ENCODE measurements around the gene HSP90AA1. TPM values are rescaled to one million over a fixed set of nuclear protein-coding genes. Genes with fewer than 3 reads are reported as not detected.
A peak's percentile ranks its signal among the peaks of the same experiment; 100 is the strongest.
"Not testable (repeated sequence)": the region's sequence is repeated elsewhere in the genome, so short reads cannot be mapped to it uniquely, and the experiment has no call there.

The HSP90AA1 gene
- total RNA-seq, result 487 TPM
- 251 TPM for polyA plus RNA-seq
- long read RNA-seq, donor 1, partial matches to known transcripts, result 73 of 81 reads
- long read RNA-seq, donor 1, other reads (novel, unspliced or antisense), result 0 of 81 reads
- long read RNA-seq, donor 2, result 0 reads
- long read RNA-seq, donor 3, transcript HSP90AA1-201 (11 exons, 3,379 nt), result minor isoform, 30 of 1,185 reads
- long read RNA-seq, donor 3, transcript HSP90AA1-205 (2 exons, 429 nt), result major isoform, 39 of 1,185 reads
- long read RNA-seq, donor 3, partial matches to known transcripts, result 1,112 of 1,185 reads
- long read RNA-seq, donor 3, other reads (novel, unspliced or antisense), result 0 of 1,185 reads
- long read RNA-seq, donor 4, transcript HSP90AA1-201 (11 exons, 3,379 nt), result minor isoform, 12 of 578 reads
- long read RNA-seq, donor 4, transcript HSP90AA1-205 (2 exons, 429 nt), result major isoform, 30 of 578 reads
- long read RNA-seq, donor 4, partial matches to known transcripts, result 532 of 578 reads
- long read RNA-seq, donor 4, other reads (novel, unspliced or antisense), result 0 of 578 reads
- long read RNA-seq, donor 5, transcript HSP90AA1-205 (2 exons, 429 nt), result major isoform, 63 of 1,710 reads
- long read RNA-seq, donor 5, transcript HSP90AA1-206 (2 exons, 552 nt), result minor isoform, 8 of 1,710 reads
- long read RNA-seq, donor 5, transcript HSP90AA1-201 (11 exons, 3,379 nt), result minor isoform, 26 of 1,710 reads
- long read RNA-seq, donor 5, partial matches to known transcripts, result 1,610 of 1,710 reads
- long read RNA-seq, donor 5, other reads (novel, unspliced or antisense), result 0 of 1,710 reads
- long read RNA-seq, donor 6, transcript HSP90AA1-205 (2 exons, 429 nt), result minor isoform, 16 of 394 reads
- long read RNA-seq, donor 6, transcript HSP90AA1-206 (2 exons, 552 nt), result minor isoform, 6 of 394 reads
- long read RNA-seq, donor 6, transcript HSP90AA1-201 (11 exons, 3,379 nt), result major isoform, 65 of 394 reads
- long read RNA-seq, donor 6, partial matches to known transcripts, result 306 of 394 reads
- long read RNA-seq, donor 6, other reads (novel, unspliced or antisense), result 0 of 394 reads
- long read RNA-seq, donor 7, transcript HSP90AA1-201 (11 exons, 3,379 nt), result minor isoform, 60 of 3,025 reads
- long read RNA-seq, donor 7, transcript HSP90AA1-205 (2 exons, 429 nt), result major isoform, 114 of 3,025 reads
- long read RNA-seq, donor 7, transcript HSP90AA1-207 (2 exons, 694 nt), result minor isoform, 5 of 3,025 reads
- long read RNA-seq, donor 7, transcript HSP90AA1-206 (2 exons, 552 nt), result minor isoform, 17 of 3,025 reads
- long read RNA-seq, donor 7, partial matches to known transcripts, result 2,814 of 3,025 reads
- long read RNA-seq, donor 7, other reads (novel, unspliced or antisense), result 14 of 3,025 reads
- long read RNA-seq, donor 8, transcript HSP90AA1-201 (11 exons, 3,379 nt), result major isoform, 17 of 184 reads
- long read RNA-seq, donor 8, transcript HSP90AA1-205 (2 exons, 429 nt), result minor isoform, 5 of 184 reads
- long read RNA-seq, donor 8, partial matches to known transcripts, result 161 of 184 reads
- long read RNA-seq, donor 8, other reads (novel, unspliced or antisense), result 0 of 184 reads
- long read RNA-seq, donor 9, transcript HSP90AA1-201 (11 exons, 3,379 nt), result minor isoform, 8 of 471 reads
- long read RNA-seq, donor 9, transcript HSP90AA1-205 (2 exons, 429 nt), result major isoform, 32 of 471 reads
- long read RNA-seq, donor 9, partial matches to known transcripts, result 428 of 471 reads
- long read RNA-seq, donor 9, other reads (novel, unspliced or antisense), result 0 of 471 reads
- long read RNA-seq, donor 10, transcript HSP90AA1-206 (2 exons, 552 nt), result minor isoform, 6 of 2,984 reads
- long read RNA-seq, donor 10, transcript HSP90AA1-201 (11 exons, 3,379 nt), result minor isoform, 42 of 2,984 reads
- long read RNA-seq, donor 10, transcript HSP90AA1-205 (2 exons, 429 nt), result major isoform, 131 of 2,984 reads
- long read RNA-seq, donor 10, partial matches to known transcripts, result 2,797 of 2,984 reads
- long read RNA-seq, donor 10, other reads (novel, unspliced or antisense), result 6 of 2,984 reads

GRCh38 chr14:102086972-102087761, at the start of gene HSP90AA1:
Gene HSP90AA1, minus strand, starts transcription at chr14:102087044. Its CDS starts 666 bp downstream, at chr14:102086378.
- Histone ChIP-seq H3K36me3 (ENCODE audit: control insufficient read depth in 2 of 2, insufficient read depth in 2 of 2, low read length in 1 of 2) (peaks cover 27 to 38% of the 10 kb centered on the region in 2 donors), H3K4me1 (ENCODE audit: control insufficient read depth in 2 of 2, insufficient read depth in 2 of 2, low read length in 2 of 2) (peaks cover 12 to 32% of the 10 kb centered on the region in 2 donors), H3K27ac (ENCODE audit: low read depth in 1 of 2, low read length in 1 of 2) (peak within 1 kb of the TSS; percentile 98 to 100), H3K9me3 (ENCODE audit: control insufficient read depth in 2 of 2, insufficient read depth in 1 of 2, low read length in 1 of 2) (no peaks in the 10 kb centered on the region), H3K27me3 (ENCODE audit: control insufficient read depth in 2 of 2, insufficient read depth in 1 of 2, low read length in 1 of 2) (no peaks in the 10 kb centered on the region), H3K4me3 (ENCODE audit: low read length in 2 of 2) (peak within 1 kb of the TSS; percentile 84 to 98)
- DNase-seq (ENCODE audit: low read depth in 6 of 9, low spot score in 9 of 9), result peak in 8 of 9 donors; percentile 87 to 96 (median 93)
- under 1% methylated on average over 106 of the region's 106 CpGs for WGBS

GRCh38 chr14:102135456-102135855, 48.6 kb upstream of the HSP90AA1 start:
- not testable (repeated sequence) for H3K27me3 ChIP-seq (ENCODE audit: control insufficient read depth in 2 of 2, insufficient read depth in 1 of 2, low read length in 1 of 2); H3K4me1 ChIP-seq (ENCODE audit: control insufficient read depth in 2 of 2, insufficient read depth in 2 of 2, low read length in 2 of 2); H3K9me3 ChIP-seq (ENCODE audit: control insufficient read depth in 2 of 2, insufficient read depth in 1 of 2, low read length in 1 of 2); H3K27ac ChIP-seq (ENCODE audit: low read depth in 1 of 2, low read length in 1 of 2); H3K36me3 ChIP-seq (ENCODE audit: control insufficient read depth in 2 of 2, insufficient read depth in 2 of 2, low read length in 1 of 2); H3K4me3 ChIP-seq (ENCODE audit: low read length in 2 of 2); DNase-seq (ENCODE audit: low read depth in 6 of 9, low spot score in 9 of 9)
- 97% methylated on average over 30 of the region's 30 CpGs for WGBS

- not testable (repeated sequence) for H3K4me1 ChIP-seq (ENCODE audit: control insufficient read depth in 2 of 2, insufficient read depth in 2 of 2, low read length in 2 of 2); H3K4me3 ChIP-seq (ENCODE audit: low read length in 2 of 2); DNase-seq (ENCODE audit: low read depth in 6 of 9, low spot score in 9 of 9); H3K36me3 ChIP-seq (ENCODE audit: control insufficient read depth in 2 of 2, insufficient read depth in 2 of 2, low read length in 1 of 2); H3K9me3 ChIP-seq (ENCODE audit: control insufficient read depth in 2 of 2, insufficient read depth in 1 of 2, low read length in 1 of 2); H3K27me3 ChIP-seq (ENCODE audit: control insufficient read depth in 2 of 2, insufficient read depth in 1 of 2, low read length in 1 of 2); H3K27ac ChIP-seq (ENCODE audit: low read depth in 1 of 2, low read length in 1 of 2)
- 97% methylated on average over 10 of the region's 10 CpGs for WGBS
Observed at GRCh38 chr14:102134719-102135118, 47.9 kb upstream of the HSP90AA1 start.

- H3K27ac ChIP-seq (ENCODE audit: low read depth in 1 of 2, low read length in 1 of 2); H3K27me3 ChIP-seq (ENCODE audit: control insufficient read depth in 2 of 2, insufficient read depth in 1 of 2, low read length in 1 of 2); DNase-seq (ENCODE audit: low read depth in 6 of 9, low spot score in 9 of 9); H3K4me1 ChIP-seq (ENCODE audit: control insufficient read depth in 2 of 2, insufficient read depth in 2 of 2, low read length in 2 of 2); H3K4me3 ChIP-seq (ENCODE audit: low read length in 2 of 2); H3K36me3 ChIP-seq (ENCODE audit: control insufficient read depth in 2 of 2, insufficient read depth in 2 of 2, low read length in 1 of 2); H3K9me3 ChIP-seq (ENCODE audit: control insufficient read depth in 2 of 2, insufficient read depth in 1 of 2, low read length in 1 of 2): not testable (repeated sequence)
- WGBS, result 98% methylated on average over 9 of the region's 9 CpGs
Observed at GRCh38 chr14:102134021-102134420, 47.2 kb upstream of the HSP90AA1 start.

GRCh38 chr14:102131741-102132140, 44.9 kb upstream of the HSP90AA1 start:
- H3K9me3 ChIP-seq (ENCODE audit: control insufficient read depth in 2 of 2, insufficient read depth in 1 of 2, low read length in 1 of 2), result no peaks in the 10 kb centered on the region
- no peak overlapping the region for H3K4me3 ChIP-seq (ENCODE audit: low read length in 2 of 2)
- H3K36me3 ChIP-seq (ENCODE audit: control insufficient read depth in 2 of 2, insufficient read depth in 2 of 2, low read length in 1 of 2), result no peaks in the 10 kb centered on the region
- H3K27me3 ChIP-seq (ENCODE audit: control insufficient read depth in 2 of 2, insufficient read depth in 1 of 2, low read length in 1 of 2), result no peaks in the 10 kb centered on the region
- no peaks in the 10 kb centered on the region for H3K4me1 ChIP-seq (ENCODE audit: control insufficient read depth in 2 of 2, insufficient read depth in 2 of 2, low read length in 2 of 2)
- 81% methylated on average over 6 of the region's 6 CpGs for WGBS
- H3K27ac ChIP-seq (ENCODE audit: low read depth in 1 of 2, low read length in 1 of 2), result no peak overlapping the region
- DNase-seq (ENCODE audit: low read depth in 6 of 9, low spot score in 9 of 9), result no peak

- DNase-seq (ENCODE audit: low read depth in 6 of 9, low spot score in 9 of 9), result no peak
Observed at GRCh38 chr14:102126807-102127455, 40.1 kb upstream of the HSP90AA1 start.

GRCh38 chr14:102125546-102125945, 38.7 kb upstream of the HSP90AA1 start:
- WGBS, result 94% methylated on average over 5 of the region's 5 CpGs
- Histone ChIP-seq H3K9me3 (ENCODE audit: control insufficient read depth in 2 of 2, insufficient read depth in 1 of 2, low read length in 1 of 2) (no peaks in the 10 kb centered on the region), H3K36me3 (ENCODE audit: control insufficient read depth in 2 of 2, insufficient read depth in 2 of 2, low read length in 1 of 2) (no peaks in the 10 kb centered on the region), H3K27ac (ENCODE audit: low read depth in 1 of 2, low read length in 1 of 2) (no peak overlapping the region), H3K4me3 (ENCODE audit: low read length in 2 of 2) (no peak overlapping the region), H3K27me3 (ENCODE audit: control insufficient read depth in 2 of 2, insufficient read depth in 1 of 2, low read length in 1 of 2) (no peaks in the 10 kb centered on the region), H3K4me1 (ENCODE audit: control insufficient read depth in 2 of 2, insufficient read depth in 2 of 2, low read length in 2 of 2) (no peaks in the 10 kb centered on the region)
- no peak for DNase-seq (ENCODE audit: low read depth in 6 of 9, low spot score in 9 of 9)

More at GRCh38 chr14:102126807-102127455, 40.1 kb upstream of the HSP90AA1 start:
- 94% methylated on average over 5 of the region's 5 CpGs for WGBS
- no peaks in the 10 kb centered on the region for H3K9me3 ChIP-seq (ENCODE audit: control insufficient read depth in 2 of 2, insufficient read depth in 1 of 2, low read length in 1 of 2)
- H3K27me3 ChIP-seq (ENCODE audit: control insufficient read depth in 2 of 2, insufficient read depth in 1 of 2, low read length in 1 of 2), result no peaks in the 10 kb centered on the region
- no peak overlapping the region for H3K27ac ChIP-seq (ENCODE audit: low read depth in 1 of 2, low read length in 1 of 2)
- no peaks in the 10 kb centered on the region for H3K4me1 ChIP-seq (ENCODE audit: control insufficient read depth in 2 of 2, insufficient read depth in 2 of 2, low read length in 2 of 2)
- no peak overlapping the region for H3K4me3 ChIP-seq (ENCODE audit: low read length in 2 of 2)
- no peaks in the 10 kb centered on the region for H3K36me3 ChIP-seq (ENCODE audit: control insufficient read depth in 2 of 2, insufficient read depth in 2 of 2, low read length in 1 of 2)

All from thymus (tissue), 14 donors.